ENCODE data around the gene GEMIN5.
"Not testable (repeated sequence)": the region's sequence is repeated elsewhere in the genome, so short reads cannot be mapped to it uniquely, and the experiment has no call there.

GEMIN5 gene

GRCh38 chr5:154940375-154940771 lies 2.4 kb upstream of the GEMIN5 start:
- no peak for DNase-seq

DNA sequence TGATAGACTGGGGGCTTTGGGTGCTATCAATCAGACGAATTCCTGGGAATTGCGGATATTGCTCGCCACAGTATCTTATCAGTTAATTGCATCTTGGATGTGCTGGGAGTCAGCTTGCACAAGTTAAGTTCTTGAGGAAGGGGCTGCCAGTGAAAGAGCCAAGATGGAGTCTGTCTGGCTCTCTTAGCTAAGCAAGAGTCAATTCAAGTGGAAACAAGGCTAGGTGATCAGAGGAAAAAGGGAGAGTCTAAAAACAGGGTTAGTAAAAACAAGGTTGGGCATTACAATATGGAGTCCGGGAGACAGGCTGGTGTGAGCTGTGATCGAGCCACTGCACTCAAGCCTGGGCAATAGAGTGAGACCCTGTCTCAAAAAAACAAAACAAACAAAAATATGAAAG lies 1.4 kb upstream of the GEMIN5 start:
- not testable (repeated sequence) for DNase-seq

GRCh38 chr5:154937186-154937717 lies 759 bp downstream of the GEMIN5 start:
- DNase-seq = no peak

- no peak for DNase-seq
Measured at GRCh38 chr5:154934881-154935280, 3.1 kb downstream of the GEMIN5 start.

GRCh38 chr5:154933537-154933936 lies 4.5 kb downstream of the GEMIN5 start:
- DNase-seq = no peak

- no peak for DNase-seq
Measured at GRCh38 chr5:154923441-154924430, 14.3 kb downstream of the GEMIN5 start.

GRCh38 chr5:154917757-154918156 lies 20.3 kb downstream of the GEMIN5 start:
- no peak for DNase-seq

DNA sequence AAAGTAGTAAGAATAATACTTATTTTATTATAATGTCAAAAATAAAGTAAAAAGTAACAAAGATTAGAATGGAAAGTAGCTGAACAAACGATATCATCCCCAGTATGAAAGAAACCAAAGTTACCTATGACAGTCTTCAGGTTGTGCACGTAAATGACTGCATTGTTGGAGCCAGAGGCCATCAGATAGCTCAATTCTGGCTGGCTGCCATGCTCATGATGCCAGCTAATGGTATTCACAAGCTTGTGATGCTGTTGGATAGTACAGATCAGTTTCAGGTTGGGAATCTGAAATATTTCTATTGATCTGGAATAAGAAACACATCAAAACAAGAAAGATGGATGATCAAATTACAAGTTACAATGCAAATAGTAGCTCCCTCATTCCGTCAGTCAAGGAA lies 21.1 kb downstream of the GEMIN5 start:
- no peak for DNase-seq

DNA sequence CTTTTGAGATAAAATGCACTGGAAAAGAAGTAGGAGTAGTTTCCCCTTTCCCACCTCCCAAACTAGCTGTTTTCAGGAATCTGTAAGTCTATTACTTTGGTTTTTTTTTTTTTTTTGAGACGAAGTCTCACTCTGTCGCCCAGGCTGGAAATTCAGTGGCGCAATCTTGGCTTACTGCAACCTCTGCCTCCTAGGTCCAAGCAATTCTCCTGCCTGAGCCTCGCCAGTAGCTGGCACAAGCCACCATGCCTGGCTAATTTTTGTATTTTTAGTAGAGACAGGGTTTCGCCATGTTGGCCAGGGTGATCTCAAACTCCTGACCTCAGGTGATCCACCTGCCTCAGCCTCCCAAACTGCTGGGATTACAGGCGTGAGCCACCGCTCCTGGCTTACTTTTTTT lies 32.4 kb downstream of the GEMIN5 start:
- DNase-seq = not testable (repeated sequence)

DNA sequence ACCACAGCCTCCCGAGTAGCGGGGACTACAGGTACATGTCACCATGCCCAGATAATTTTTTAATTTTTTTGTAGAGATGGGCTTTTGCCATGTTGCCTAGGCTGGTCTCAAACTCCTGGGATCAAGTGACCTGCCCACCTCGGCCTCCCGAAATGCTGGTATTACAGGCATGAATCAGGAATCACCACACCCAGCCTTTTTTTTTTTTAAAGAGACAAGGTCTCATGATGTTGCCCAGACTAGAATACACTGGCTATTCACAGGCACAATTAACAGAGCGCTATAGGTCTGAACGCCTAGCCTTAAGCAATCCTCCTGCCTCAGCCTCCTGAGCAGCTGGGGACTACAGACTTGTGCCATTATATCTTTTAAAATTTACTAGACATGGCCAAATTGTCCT lies 36.1 kb downstream of the GEMIN5 start:
- no peak for DNase-seq

DNA sequence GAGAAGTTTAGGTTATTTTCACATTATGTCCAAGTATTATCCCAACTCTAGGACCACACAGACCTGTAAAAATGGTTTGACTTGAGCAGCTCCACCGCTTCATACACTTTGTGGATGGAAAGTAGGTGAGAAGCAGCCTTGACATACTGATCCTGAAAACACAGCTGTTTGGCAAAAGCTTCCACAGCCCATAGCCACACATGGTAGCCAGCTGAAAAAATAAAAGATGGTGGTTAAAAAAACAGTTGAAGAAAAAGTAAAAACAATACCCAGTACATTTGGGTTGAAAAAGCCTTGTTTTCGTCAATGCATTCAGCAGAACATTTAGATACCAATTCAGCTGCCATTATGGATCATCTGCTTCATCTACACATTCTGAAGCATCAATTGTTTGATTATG lies 36.7 kb downstream of the GEMIN5 start:
- DNase-seq = no peak

GRCh38 chr5:154900066-154900465 lies 37.9 kb downstream of the GEMIN5 start:
- DNase-seq = no peak

DNA sequence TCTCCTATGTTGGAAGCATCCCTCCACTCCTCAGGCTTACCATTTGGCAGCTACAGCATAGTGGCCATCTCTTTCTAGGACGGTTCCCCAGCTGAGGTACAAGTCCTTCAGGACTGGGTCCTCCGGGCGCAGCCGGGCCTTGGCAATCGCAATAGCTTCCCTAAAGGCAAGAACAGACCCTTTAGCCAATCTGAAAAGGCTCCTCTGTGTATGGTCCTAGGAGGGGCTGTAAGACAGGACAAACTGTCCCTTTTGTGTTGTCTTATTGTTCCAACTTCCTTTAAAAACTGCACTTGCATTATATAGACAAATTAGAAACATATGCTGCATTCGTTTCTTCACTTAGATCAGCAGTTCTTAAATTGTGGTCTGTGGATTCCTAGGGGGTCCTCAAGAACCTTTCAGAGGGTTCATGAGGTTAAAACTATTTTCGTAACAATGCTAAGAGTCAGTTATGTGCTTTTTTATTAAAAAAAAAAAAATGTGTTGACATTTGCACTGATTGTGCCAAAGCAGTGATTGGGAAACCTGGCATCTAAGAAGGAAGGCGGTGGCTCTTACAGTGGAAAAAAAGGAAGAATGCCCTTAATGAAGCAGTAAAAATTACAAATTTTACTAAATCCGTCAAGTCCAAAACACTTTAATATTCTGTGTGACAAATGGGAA lies 38.7 kb downstream of the GEMIN5 start:
- no peak for DNase-seq

- DNase-seq = no peak
Measured at GRCh38 chr5:154898210-154898609, 39.8 kb downstream of the GEMIN5 start.

DNA sequence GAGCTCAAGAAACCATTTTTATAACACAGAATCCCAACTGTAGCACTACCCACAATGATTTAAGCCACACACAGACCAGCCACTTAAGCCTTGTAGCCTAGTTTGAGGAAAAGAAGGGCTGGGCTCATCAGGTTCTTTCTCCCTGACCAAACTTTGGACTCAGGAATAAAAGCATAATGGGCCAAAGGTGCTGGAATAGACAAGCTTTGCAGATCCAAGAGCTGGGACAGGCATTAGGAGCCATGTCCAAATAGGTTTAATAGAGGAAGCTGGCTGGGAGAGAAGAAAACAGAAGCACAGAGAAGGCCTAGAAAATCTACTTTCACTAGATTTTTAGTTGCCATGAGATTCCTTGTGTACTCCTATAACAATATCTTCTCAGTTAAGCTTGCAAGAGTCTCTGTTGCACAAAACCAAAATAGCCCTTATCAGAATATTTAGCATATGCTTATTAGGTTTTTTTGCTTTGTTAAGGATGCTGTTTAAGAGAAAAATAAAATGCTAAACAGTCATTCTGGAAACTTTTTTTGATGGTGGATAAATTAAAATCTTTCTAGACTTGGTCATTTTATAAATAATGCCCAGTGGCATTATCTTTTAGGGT lies 41.3 kb downstream of the GEMIN5 start:
- no peak for DNase-seq

GRCh38 chr5:154895606-154896561 lies 42.1 kb downstream of the GEMIN5 start:
- no peak for DNase-seq

- DNase-seq = no peak
Measured at GRCh38 chr5:154893381-154893780, 44.6 kb downstream of the GEMIN5 start.

GRCh38 chr5:154892369-154892771 lies 45.6 kb downstream of the GEMIN5 start:
- no peak for DNase-seq

- no peak for DNase-seq
Measured at GRCh38 chr5:154885439-154885838, 52.6 kb downstream of the GEMIN5 start.

DNA sequence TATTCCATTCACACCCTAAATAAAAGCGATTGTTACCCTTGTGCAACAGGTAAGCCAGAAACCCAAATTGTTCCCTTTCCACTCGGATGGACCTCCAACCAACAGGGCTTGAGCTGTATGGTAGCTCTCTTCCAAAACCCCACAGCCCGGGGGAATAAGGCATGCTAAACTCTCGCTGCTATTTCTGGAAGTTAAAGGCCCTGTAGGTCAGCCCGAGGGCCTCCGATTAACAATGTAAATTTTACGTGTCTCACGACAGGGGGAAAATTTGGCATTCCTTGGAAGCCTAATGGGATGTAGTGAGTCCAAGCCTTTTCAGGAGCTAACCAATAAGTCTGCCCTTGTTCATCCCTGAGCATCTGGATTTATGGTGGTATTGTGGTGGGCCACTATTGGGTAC lies 53.6 kb downstream of the GEMIN5 start:
- no peak for DNase-seq

GRCh38 chr5:154881986-154882385 lies 56.0 kb downstream of the GEMIN5 start:
- DNase-seq = no peak

DNA sequence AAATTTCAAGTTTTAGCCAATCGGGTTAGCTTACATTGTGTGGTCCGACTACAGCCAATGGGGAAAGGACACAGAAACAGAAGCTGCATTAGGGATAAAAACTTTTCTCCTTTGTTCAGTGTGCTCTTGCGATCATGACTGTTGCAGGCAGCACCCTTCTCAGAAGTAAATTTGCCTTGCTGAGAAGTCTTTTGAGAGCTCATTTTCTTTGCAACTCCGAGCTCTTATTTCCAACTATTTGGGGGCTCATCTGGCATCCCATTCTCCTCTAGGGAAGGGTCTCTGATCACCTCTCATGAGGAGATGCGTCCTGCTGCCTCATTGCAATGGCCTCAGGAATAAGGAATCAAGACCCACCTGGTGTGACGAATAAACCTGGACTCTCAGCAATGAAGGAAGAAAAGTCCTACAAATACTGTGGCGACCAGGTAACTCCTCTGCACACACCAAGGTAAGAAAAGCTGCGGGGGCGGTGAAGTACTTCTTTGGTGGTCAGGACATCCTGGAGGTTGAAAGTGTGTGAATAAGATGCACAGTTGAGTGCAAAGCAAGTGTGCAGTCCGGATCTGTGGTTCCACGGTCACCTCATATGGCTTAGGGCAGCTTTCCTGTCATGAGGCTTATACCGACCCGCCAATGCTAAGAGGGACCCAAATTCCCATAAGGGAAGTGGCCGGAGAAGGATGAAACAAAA lies 59.2 kb downstream of the GEMIN5 start:
- DNase-seq = no peak
